HG02588 (cell line): ENCODE measurements around the gene ASPSCR1.

Experiments
- ATAC-seq: cut with Tn5 transposase; IDR thresholded peaks from one replicate; pipeline ENCODE4 v1.9.1; 2021; ENCODE audit warnings: mild to moderate bottlenecking, moderate library complexity; ENCODE audit not compliant: unreplicated experiment

Gene ASPSCR1

GRCh38 chr17:82022310-82022980 lies 45.0 kb downstream of the ASPSCR1 start, which contains the start of gene CENPX:
TSS of gene CENPX (minus strand) at chr17:82022878. CDS start at chr17:82022861, 17 bp downstream.
- no peak for ATAC-seq

- peak; percentile 82 for ATAC-seq
Observed at GRCh38 chr17:82022981-82023446, 45.6 kb downstream of the ASPSCR1 start, which contains the start of gene LRRC45. TSS of gene LRRC45 (plus strand) at chr17:82023305. CDS start at chr17:82023644, 339 bp downstream.

- peak; percentile 4 for ATAC-seq
Observed at GRCh38 chr17:82023447-82024241, 46.2 kb downstream of the ASPSCR1 start.

- no peak for ATAC-seq
Observed at GRCh38 chr17:82024859-82025258, 47.4 kb downstream of the ASPSCR1 start.

GRCh38 chr17:82025401-82026107 lies 48.1 kb downstream of the ASPSCR1 start:
- no peak for ATAC-seq

- no peak for ATAC-seq
Observed at GRCh38 chr17:82028246-82028645, 50.8 kb downstream of the ASPSCR1 start.

GRCh38 chr17:82028966-82029365 lies 51.5 kb downstream of the ASPSCR1 start:
- no peak for ATAC-seq

GRCh38 chr17:82029391-82029790 lies 52.0 kb downstream of the ASPSCR1 start:
- ATAC-seq: no peak

- no peak for ATAC-seq
Observed at GRCh38 chr17:82029990-82030469, 52.6 kb downstream of the ASPSCR1 start.

- peak; percentile 48 for ATAC-seq
Observed at GRCh38 chr17:82030470-82031302, 53.3 kb downstream of the ASPSCR1 start.

GRCh38 chr17:82031303-82031884 lies 54.0 kb downstream of the ASPSCR1 start, which contains the start of gene RAC3:
TSS of gene RAC3 (plus strand) at chr17:82031678. CDS start at chr17:82031762, 84 bp downstream.
- ATAC-seq: no peak

GRCh38 chr17:82031885-82032627 lies 54.6 kb downstream of the ASPSCR1 start:
- no peak for ATAC-seq

- ATAC-seq: no peak
Observed at GRCh38 chr17:82033359-82034085, 56.1 kb downstream of the ASPSCR1 start.

GRCh38 chr17:82034371-82035011 lies 57.1 kb downstream of the ASPSCR1 start:
- no peak for ATAC-seq

GRCh38 chr17:82035488-82035887 lies 58.1 kb downstream of the ASPSCR1 start:
- no peak for ATAC-seq

- ATAC-seq: no peak
Observed at GRCh38 chr17:82035956-82036633, 58.7 kb downstream of the ASPSCR1 start.

- no peak for ATAC-seq
Observed at GRCh38 chr17:82036634-82037091, 59.2 kb downstream of the ASPSCR1 start.
